GM19438 (cell line): Measurements from ENCODE around the gene APBB1.

Experiments used
- ATAC-seq: cut with Tn5 transposase; IDR thresholded peaks from one replicate; pipeline ENCODE4 v1.9.1; 2021; ENCODE audit warnings: low read depth; ENCODE audit not compliant: unreplicated experiment

Gene APBB1

DNA sequence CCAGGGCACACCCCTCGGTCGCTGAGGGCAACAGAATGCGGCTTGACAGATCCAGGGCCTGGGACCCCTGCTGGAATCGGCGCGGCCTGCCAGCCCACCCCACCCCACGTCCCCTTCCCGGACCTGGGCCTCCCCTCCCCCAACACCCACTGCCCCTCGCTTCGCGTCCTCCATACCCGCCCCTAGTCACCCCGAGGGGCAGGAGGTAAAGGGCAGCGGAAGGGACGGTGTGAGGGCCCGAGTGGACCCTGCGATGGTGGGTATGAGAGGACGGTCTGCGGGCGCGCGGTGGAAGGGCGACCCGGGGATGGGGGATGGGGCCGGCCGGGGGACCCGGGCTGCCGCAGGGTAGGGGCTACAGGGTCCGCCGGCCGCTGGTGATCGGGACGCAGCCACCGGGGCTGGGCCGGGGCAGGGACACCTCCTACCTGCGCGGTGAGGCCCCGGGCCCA lies 311 bp downstream of the APBB1 start:
- ATAC-seq = no peak

DNA sequence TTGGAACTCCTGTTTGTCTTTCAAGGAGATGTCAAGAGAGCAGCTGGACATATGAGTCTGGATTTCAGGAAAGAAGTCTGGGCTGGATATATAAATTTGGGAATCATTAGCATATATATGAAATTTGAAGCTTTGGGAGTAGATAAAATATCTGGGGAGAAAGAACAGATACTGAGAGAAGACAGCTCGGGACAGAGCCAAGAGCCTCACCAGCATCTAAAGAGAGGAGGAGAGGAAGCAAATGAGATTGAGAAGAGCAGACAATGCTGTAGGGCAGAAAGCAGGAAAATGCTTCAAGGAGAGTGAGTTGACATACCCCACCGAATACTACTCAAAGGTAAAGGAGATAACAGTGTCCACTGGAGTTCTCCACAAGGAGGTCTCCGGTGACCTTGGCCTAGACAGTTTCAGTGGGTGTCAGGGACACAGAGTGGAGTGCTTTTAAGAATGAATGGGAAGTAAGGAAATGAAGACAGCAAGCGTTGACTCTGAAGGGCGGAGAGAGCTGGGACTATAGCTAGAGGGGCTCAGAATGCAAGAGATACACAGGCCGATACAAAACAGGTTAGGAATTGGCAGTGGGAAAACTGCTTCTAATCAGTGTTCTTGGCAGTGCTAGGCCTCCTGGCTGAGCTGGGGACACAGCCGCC lies 862 bp downstream of the APBB1 start:
- no peak for ATAC-seq

DNA sequence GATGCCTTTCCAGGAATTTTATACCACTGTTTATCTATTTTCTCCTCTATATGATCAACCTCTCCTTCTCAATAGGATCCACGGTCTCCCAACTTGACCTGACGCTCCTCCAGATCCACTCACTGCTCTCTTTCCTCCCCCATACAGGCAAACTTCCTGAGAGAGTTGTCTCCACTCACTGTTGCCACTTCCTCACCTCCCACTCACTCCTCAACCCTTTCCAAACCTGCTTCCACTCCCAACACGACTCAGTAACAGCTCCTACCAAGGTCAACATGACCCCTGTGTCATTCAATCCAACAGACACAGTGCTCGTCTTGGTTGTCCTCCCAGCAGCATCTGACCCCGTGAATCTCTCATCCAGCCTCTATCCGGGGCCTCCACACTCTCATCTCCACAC lies 3.1 kb downstream of the APBB1 start:
- ATAC-seq = no peak

DNA sequence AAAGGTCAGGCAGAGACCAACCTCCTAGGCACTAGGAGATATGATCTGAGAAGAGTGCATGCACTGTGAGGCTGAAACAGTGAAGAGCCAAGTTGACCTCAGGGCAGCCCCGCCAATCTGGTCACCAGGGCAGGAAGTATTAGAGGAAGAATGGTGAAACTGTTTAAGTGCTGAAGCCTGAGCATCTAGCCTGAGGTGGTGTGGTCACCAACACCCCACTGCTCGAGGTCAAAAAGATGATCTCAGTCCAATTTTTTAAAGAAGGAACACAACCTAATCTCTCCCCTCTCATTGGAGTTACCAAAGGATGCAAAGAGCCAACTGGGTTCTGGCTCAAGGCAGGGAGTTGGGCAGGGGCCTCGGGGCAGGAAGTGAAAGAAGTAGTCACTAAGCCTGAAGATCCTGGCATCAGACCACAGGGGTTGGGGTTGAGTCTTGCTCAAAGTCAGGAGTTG lies 4.0 kb downstream of the APBB1 start:
- ATAC-seq = no peak

DNA sequence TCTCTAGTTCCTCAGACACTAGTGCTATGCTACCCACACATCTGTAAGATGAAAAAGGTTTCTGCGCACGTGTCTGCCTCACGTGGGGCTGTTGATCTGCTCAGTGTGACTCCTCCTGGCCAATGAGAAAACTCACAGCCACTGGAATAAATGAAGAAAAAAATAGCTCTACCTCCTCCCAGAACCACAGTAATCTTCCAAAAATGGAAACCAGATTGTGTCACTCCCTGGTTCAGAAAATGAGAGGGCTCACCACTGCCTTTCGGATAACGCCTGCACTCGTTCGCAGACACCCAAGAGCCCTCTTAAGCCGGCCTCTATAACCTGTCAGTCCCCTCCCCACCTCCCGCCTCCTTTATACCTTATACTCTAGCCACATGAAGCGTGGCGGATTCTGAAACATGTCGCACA lies 5.1 kb downstream of the APBB1 start:
- ATAC-seq = no peak

DNA sequence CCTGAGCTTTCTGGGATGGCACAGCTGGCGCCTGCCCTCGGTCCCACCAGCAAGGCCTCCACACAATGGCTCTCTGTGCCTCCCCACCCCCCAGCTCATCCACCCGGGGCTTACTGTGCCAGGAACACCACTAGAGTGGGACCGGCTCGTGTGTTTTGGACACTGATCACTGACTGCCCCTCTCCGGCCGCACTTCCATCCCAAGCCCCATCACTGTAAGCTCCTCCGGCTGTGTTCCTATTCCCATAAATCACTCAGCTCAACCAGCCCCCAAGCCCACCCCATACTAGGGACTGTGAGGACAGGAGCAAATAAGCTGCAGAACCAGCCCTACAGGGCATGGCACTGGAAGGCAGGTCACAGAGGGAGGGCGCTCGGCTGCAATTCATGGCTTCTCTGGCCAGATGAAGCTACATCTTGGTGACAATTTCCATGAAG lies 7.3 kb downstream of the APBB1 start:
- no peak for ATAC-seq

DNA sequence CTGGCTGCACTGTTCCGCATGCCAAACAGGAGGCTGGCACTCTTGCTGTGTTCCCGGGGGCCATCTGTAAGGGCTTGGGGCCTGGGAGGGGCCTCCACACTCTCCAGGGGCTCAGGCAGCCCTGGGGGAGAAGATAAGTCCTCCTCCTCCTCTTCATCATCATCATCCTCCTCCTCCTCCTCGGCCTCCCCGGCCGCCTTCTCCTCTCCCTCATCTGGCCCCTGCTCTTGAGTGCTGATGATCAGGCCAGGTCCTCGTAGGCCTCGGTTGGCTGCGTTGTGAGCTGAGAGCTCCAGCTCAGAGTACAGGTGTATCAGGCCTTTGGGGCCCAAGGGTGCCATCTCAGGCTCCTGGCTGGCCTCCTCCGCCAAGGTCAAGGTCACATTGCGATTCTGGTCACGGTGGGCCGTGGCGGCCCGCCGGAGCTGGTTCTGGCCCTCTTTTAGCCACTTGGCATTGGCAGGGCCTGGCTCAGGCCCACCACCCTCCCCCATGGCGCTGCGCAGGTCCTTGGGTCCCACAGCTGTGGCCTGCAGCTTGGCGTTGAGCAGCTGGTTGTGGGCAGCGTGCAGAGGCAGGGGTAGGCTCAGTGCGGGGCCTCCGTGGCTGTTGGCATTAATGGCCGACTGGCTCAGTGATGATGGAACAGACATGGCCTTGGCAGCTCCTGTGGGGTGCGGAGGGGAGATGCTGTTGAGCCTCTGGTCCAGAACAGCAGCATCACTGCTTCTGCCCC lies 8.0 kb downstream of the APBB1 start:
- no peak for ATAC-seq

DNA sequence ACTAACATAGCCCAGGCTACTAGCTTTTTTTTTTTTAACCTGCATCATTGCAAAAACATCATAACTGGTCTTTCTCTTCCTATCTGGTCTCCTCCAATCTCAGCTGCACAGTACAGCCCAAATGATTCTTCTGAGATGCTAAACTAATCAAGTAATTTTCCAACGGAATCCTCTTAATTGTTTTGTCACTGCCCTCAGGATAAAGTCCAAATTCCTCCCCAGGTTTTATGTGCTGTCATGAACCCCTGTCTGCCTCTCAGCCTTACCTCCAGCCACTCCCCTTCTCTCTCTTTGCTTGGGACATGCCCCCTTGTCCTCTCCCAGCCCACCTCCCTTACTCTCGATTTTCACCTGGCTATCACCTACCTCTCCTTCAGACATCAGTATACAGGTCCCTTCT lies 12.5 kb downstream of the APBB1 start:
- ATAC-seq = no peak

DNA sequence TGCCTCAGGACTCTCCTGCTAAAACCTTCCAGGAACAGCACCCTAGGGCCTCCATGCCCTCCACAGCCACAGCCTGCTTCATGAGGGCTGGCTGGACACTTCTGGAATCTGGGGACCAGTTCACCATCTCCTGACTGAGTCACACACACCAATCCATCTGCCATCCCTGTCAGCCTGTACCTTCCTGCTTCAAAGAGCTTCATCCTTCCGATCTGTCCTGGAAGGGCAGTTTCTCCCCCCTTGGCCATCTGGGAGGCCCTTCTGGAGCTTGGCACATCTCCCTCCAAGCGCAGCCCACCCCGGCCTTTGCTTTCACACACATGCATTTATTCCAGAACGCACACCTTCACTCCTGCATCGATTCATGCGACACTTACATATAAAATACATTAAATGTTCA lies 13.0 kb downstream of the APBB1 start:
- no peak for ATAC-seq

DNA sequence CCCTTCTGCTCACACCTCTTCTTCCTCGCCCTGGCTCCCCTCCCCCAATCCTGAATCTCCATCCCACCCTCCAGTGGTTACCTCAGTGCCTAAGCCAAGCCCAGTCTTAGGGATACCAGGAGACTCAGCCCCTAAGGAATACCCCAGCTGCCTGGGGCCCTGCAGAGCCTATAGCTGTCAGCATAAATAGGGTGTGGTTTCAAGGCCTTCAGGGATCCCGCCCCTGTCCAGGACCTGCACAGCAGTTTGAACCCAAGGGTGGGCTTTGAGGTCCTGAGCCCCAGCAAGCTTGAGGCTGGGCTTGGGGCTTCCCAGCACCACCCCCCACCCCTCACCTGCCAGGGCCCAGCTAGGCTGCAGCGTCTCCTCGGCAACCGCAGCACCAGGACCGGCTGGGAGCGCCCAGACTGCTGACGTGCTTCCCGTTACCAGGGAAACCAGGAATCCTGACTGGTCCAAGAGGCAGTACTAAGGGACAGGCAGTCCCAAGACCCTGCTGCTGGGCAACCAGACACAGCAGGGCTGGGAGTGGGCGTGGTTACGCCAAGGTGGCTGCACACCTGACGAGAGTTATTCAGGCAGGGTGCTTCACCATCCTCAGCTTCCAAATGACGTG lies 13.7 kb downstream of the APBB1 start:
- ATAC-seq = no peak

DNA sequence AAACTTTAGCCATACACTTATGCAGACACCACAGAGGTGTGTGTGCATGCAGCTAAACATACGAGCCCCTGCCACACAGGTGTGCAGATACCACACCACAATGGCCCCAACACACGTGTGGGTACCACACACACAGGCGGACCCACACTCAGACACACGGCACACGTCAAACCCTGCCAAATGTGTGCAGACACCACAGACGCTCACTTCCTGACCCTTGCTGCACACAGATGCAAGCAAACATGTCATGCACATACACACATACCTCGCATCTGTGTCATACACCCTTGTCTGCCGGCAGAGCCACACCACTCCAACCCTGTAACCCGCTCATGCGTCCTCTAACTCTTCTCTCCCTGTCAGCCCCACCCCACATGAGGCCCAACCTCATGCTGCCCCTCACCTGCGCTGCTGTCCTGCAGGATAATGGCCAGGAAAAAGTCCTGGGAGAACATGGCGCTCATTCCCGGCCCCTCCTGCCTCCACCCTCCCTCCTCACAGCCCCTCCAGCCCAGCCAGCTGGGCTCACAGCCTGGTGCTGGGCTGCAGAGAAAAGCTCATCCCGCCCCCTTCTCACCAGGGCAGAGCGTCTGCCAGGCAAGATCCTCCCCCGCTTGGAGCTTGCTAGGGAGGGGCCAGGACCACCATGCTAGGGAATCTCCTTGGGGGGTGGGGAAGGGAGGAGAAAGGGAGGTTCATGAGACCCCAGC lies 14.4 kb downstream of the APBB1 start:
- ATAC-seq = no peak

DNA sequence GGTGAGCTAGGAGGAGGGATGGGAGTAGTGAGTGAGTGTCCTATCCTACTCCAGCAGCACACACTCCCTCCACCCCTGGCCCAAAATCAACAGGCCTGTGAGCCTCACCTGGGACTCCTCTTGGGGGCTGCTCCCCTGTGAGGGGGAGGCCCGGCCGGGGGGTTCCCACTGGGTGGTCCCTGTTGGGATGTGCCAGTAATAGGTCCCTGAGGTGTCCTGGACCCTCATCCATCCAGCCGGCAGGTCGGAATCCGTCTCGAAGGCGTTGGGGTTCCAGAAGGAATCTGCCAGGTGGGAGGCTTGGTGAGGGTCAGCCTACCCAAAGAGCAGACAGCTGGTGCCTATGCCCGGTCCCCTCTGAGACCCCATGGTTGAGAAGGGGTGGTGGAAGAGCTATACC lies 15.4 kb downstream of the APBB1 start:
- ATAC-seq = no peak

DNA sequence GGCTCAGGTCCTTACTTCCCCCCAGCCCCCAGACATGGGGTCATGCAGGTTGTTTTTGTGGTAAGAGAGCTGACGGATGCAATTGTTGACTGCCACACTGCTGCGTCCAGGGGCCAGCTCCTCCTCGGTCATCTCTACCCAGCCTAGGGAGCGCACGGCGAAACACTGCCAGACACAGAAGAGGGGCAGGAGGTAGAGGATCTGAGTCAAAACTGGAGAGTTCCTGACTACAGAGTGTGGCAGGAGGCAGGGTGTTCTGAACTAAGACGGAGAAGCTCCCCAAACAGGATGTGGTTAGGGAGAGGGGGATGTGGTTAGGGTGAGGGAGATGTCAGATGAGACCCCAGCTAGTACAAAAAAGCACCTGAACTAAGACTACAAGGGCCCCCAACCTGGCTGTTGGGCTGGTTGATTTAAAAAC lies 16.3 kb downstream of the APBB1 start:
- ATAC-seq = peak; percentile 97

DNA sequence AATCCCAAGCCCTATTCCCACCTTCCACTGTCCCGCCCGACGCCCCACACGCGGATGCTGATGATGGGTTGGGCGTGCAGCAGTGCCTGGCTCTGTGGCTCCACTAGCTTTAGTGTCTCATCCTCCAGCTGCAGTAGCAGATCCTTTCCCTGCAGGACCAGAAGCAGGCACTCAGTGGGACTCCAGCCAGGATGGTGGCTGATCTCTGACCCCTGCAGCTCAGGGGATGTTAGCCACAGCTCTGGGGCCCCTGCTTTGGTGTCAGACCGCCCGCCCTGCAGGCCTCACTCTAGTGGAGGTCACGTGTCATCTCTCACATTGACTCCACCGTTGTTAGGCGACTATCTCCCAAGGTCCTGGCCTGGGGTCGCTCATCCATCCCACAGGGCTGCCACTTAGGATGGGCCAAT lies 16.8 kb downstream of the APBB1 start:
- ATAC-seq = peak; percentile 43

DNA sequence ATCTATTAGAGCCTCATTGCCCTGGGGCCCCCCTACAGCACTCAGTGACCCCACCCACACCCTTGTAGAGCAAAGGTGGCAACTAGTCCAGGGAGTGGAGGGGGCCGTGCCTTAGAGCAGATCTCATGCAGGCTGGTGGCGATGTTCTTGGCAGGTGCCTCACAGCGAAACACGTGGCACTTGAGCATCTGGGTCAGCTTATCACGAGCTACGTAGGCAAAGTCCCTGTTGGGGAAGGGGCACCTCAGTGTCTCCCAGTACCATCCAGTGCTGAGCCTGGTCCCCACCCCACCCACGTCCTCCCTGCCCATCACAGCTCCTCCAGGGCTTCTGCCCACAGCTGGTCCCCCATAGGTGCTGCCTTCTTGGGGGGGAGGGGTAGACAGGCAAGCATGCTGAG lies 17.4 kb downstream of the APBB1 start:
- no peak for ATAC-seq

DNA sequence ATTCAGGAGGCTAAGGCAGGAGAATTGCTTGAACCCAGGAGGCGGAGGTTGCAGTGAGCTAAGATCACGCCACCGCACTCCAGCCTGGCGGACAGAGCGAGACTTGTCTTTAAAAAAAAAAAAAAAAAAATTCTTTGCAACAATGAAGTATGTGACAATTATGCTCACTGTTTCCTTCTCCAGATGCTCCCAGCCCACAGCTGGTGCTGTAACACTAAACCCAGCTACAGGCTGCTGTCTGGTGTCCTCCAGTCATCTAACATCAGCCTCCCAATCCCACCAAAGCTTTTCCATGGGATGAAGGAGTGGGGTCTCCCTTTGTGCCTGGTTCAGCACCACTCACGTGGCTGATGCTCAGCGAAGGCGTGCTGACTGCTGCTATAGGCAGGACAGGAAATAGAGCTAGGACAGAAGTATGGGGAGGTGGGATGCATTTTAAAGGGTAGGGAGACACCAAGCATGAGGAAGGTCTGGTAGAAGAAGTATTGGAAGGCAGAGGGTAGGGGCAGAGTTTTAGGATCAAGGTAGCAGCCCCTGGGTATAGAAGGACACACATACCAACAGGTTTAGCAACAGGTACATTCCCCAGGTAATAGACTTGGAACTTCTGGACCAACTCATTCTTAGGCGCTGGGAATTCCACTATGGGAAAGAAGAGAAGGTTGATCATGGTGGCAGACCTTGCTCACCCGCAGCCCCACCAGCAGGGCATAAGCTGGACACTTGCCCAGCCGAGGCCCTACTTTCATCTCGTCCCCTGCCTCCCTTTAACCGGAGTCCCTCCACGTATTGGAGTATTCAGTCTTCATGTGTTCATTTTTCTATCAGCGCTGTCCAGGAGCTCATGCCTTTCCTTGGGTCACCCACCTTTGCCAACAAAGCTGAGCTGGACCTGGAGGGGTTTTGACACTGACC lies 18.2 kb downstream of the APBB1 start:
- ATAC-seq = no peak

DNA sequence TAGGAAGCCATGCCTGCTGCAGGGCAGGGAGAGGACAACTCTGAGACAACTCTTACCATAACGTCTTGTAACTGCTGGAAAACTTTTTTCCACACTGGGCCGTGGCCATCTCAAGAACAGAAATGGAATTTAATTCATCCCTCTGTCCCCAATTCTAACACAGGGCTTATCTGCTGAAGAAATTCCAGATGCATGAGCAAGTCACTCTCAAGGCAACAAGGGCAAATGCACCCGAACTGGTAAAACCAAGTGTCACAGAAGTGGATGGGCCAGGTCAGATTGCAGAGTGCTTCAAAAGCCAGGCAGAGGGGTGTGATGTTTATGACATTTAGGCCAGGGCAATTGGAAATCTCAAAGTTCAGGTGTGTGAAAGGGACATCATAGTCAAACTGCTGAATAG lies 21.3 kb downstream of the APBB1 start:
- no peak for ATAC-seq

DNA sequence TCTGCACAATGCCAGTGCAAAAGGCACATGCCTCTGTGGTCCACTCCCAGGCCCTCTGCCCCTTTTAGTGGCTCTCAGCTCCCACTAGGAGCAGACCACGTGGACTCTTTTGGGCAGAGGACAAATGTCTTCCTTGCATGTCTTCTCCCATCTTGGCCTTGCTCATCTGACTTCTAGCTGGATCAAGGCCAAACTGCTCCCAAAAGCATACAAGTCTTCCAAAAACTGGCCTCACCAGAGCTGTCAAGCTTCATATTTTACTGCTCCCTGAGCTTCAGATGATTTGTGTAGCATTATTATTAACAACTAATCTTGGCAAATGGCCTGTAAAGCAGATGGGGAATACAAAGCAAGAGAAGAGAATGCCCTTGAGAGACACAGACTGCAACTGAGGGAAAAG lies 21.7 kb downstream of the APBB1 start:
- no peak for ATAC-seq

DNA sequence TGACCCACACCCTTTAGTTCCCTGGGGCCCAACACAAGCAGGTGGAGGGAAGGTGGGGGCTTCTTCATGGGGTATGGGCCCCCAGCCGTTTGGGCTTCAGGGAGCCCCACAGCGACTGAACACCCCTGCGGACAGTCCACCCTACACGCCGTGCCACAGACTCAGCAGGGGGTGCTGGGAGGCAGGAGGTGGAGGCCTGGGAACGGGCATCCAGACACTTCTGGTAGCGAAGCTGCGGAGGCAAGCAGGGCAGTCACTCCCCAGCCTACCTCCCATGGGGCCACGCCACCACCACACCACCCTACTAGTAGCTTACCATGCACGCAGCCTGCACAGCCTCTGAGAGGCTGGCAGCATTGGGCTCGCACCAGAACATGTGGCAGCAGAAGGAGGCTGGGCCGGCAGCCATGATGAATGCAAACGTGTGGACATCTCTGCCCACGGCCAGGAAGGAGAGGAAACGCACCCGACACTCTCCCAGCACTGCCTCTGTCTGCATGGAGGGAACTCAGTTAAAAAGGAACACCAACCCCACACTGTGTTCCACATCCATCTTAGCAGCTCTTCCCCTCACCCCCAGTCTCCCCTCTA lies 23.3 kb downstream of the APBB1 start:
- ATAC-seq = no peak
